Jurkat, Clone E6-1 (cell line): ENCODE measurements around the gene GIMAP5.

Experiments used
- DNase-seq: peaks from one replicate; pipeline ENCODE4 v3.0.0-alpha.2; 2011; ENCODE audit warnings: low read depth, low spot score
- H3K4me3 ChIP-seq: 2 replicates; pipeline ENCODE4 v1.5.1; 2011; ENCODE audit warnings: mild to moderate bottlenecking, low read length, control low read depth, moderate library complexity

The GIMAP5 gene

DNA sequence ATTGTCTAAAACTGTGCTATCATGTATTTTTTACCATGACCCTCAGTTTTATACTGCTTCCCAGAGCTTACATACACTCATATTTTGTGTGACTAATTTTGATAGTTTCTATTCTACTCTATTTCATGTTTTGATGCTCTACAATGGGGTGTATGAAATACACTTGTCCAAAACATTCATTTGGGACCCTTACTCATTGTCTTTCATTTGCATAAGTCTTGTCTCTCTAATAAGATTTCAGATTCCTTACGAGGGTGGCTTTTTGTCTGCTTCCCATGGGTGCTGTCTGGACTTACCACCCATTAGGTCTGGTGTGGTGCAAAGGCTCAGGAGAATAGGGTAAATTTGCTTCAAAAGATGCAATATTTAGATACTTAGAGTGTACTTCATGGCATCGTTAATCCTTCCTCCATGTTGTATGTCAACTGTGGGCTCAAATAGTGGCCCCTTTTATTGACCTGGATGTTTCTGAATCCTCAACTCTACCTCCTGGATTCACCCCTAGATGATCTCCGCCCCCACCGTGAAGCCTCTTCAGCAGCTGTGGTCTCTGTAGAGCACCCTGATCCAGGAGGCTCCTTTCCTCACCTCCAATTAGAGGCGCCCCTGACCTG, 3.6 kb upstream of the GIMAP5 start:
- no peak for DNase-seq
- H3K4me3 ChIP-seq = no peak overlapping the region

DNA sequence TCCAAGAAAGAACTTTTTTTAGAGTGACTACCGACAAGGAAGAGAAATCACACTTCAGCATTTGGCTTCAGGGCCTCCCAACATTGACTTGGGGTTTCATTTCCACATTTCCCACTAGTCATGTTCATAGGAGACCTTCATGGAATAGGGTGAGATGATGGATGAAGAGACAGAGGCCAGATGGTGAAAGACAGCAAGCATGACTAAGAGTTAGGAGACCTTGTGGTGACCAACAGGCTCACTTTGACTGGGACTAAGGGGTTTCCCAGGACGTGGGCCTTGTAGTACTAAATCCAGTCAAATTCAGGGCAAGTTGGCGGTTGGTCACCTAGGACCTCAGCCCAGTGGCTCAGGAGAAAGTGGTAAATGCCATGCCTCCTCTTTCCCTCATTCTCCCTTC, 3.0 kb upstream of the GIMAP5 start:
- no peak overlapping the region for H3K4me3 ChIP-seq
- no peak for DNase-seq

DNA sequence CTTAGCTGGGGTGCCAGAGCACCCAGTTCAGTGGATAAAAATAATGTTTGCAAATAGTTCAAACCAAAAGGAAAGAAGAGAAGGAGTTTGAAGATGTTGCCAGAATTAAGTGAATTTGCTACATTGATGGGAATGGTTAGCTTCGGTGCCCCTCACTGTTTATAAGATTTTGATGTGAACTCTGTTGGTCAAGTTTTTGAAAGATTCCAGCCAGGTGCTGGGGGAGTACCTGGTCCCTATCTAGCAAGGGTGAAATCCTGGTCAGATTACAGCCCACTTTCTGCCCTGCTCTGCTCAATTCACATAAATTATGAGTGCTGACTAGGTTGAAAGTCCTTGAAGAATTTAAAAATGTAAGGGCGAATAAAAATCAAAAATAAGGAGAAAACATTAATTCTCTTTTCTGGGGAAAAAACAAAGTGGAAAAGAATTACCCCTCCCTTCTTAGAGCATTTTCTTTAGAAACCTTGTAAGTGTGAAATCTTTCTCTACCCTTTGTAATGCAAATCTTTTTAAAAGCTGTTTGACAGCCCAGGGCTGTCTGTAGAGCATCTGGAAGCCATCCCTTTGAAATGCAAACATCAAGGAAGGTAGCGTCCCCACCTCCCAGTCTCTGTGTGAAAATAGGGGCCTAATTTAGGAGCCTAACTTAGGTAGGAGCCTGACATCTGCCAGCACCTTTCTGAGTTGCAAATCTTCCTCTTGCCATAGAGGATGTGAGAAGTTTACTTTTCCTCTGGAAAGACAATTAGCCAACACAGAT, 1.4 kb upstream of the GIMAP5 start:
- DNase-seq = peak; percentile 89
- no peak overlapping the region for H3K4me3 ChIP-seq

GRCh38 chr7:150736864-150737263, 354 bp upstream of the GIMAP5 start:
- no peak for DNase-seq
- peak overlapping the region; percentile 86 for H3K4me3 ChIP-seq

DNA sequence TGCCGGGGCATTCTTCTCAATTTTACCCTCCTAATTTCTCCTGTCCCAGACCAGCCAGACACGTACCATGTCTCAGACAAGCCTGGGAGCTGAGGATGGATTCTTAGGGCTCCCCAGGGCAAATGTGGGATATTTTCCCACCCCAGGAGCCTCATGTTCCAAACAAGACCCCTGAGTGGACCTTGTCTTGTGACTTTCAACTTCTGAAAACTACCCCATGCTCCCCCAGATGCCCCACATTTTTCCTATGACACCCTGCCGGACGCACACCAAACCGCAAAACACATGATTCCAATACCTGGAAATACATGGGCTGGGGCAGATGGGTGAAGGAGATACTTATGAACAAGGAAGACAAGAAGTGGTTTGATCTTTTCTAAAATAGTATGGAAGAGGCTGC, 874 bp downstream of the GIMAP5 start:
- peak; percentile 61 for DNase-seq
- peak overlapping the region; percentile 86 for H3K4me3 ChIP-seq

DNA sequence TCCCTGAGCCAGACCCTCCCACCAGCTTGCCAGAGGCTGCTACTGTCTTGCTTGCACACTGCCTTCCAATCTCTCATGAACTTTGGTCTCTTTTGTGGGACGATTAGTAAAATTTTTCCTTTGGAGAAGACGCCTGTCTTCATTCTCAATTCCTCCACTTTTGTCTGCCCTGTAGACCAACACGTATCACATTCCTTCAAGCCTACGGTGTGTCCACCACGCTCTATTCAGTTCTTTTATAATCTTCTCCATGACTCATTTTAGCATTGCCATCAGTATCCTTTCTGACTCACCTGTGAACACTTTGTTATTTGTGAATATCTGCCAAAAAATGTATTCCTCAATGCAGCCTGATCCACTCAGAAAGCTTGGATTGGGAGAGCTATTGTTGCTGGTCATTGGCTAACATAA, 1.4 kb downstream of the GIMAP5 start:
- peak overlapping the region; percentile 86 for H3K4me3 ChIP-seq
- no peak for DNase-seq

GRCh38 chr7:150739033-150739432, 1.8 kb downstream of the GIMAP5 start:
- DNase-seq = no peak
- H3K4me3 ChIP-seq = peak overlapping the region; percentile 86

DNA sequence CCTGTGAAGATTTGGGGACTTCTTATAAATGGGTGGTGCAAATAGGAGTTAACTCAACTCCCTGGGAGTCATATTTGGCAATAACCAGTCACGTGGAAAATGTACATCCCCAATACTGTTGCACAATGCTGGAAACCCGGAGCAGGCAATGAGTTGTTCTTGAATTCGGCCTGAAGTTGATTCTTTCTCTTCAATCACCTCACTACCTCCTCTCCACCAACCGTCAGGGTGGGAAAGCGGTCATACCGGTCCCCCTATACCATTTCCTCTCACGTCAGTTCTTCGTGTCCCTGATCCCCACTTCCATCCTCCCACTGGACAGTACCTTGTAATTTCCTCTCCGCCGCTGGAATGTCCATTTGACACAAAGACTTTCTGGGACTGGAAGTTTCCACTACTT, 2.8 kb downstream of the GIMAP5 start:
- H3K4me3 ChIP-seq = no peak overlapping the region
- DNase-seq = no peak

- DNase-seq = no peak
- H3K4me3 ChIP-seq = no peak overlapping the region
Observed at GRCh38 chr7:150742286-150742968, 5.2 kb downstream of the GIMAP5 start.

- no peak for DNase-seq
- H3K4me3 ChIP-seq = no peak overlapping the region
Observed at GRCh38 chr7:150744041-150744656, 6.9 kb downstream of the GIMAP5 start.

- no peak for DNase-seq
Observed at GRCh38 chr7:150745086-150745485, 7.9 kb downstream of the GIMAP5 start.

GRCh38 chr7:150745876-150746275, 8.7 kb downstream of the GIMAP5 start:
- H3K4me3 ChIP-seq = no peak overlapping the region
- DNase-seq = no peak

More at GRCh38 chr7:150745086-150745485, 7.9 kb downstream of the GIMAP5 start:
- H3K4me3 ChIP-seq = no peak overlapping the region

- no peak overlapping the region for H3K4me3 ChIP-seq
Observed at GRCh38 chr7:150746921-150747320, 9.7 kb downstream of the GIMAP5 start.

DNA sequence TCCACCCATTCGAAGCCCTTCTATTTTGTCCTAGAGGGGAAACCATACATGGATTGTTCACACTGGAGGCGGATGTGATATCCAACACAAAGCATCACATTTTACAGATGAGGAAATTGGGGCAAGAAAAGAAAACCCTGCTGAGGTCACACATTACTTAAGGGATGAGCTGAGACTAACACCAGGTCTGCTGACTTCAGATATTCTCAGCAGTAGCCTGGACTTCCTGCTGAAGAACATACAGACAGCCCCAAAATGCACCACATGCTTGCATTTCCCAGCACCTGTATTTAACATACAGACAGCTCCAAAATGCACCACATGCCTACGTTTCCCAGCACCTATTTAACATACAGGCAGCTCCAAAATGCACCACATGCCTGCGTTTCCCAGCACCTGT, 11.2 kb downstream of the GIMAP5 start:
- no peak for DNase-seq
- H3K4me3 ChIP-seq = no peak overlapping the region

More at GRCh38 chr7:150746921-150747320, 9.7 kb downstream of the GIMAP5 start:
- DNase-seq = no peak

GRCh38 chr7:150751702-150752101, 14.5 kb downstream of the GIMAP5 start:
- H3K4me3 ChIP-seq = no peak overlapping the region
- DNase-seq = no peak

- DNase-seq = no peak
- H3K4me3 ChIP-seq = no peak overlapping the region
Observed at GRCh38 chr7:150753239-150753638, 16.0 kb downstream of the GIMAP5 start.

GRCh38 chr7:150753826-150754603, 16.8 kb downstream of the GIMAP5 start:
- DNase-seq = peak; percentile 78
- no peak overlapping the region for H3K4me3 ChIP-seq

- DNase-seq = no peak
- H3K4me3 ChIP-seq = no peak overlapping the region
Observed at GRCh38 chr7:150754951-150755350, 17.7 kb downstream of the GIMAP5 start.

GRCh38 chr7:150755473-150756099, 18.4 kb downstream of the GIMAP5 start:
- no peak overlapping the region for H3K4me3 ChIP-seq
- DNase-seq = peak; percentile 81
